Muscle of back (tissue), 11 donors: ENCODE results near the gene WIPF3. TPM values are rescaled to one million over a fixed set of nuclear protein-coding genes. Genes with fewer than 3 reads are reported as not detected.
A peak's percentile ranks its signal among the peaks of the same experiment; 100 is the strongest.

Source experiments
- DNase-seq, 3 donors: peaks; one replicate each; pipeline versions ENCODE4 v3.0.0 to v3.0.0-alpha.2; 2013
- polyA plus RNA-seq, 10 donors: library from polyadenylated mRNA; unstranded; fragments of 120-200 nt; gene quantifications; one replicate each; pipeline ENCODE4 v1.2.1, GENCODE V29; 2013; ENCODE audit not compliant: insufficient read length in 10 of 10

Gene WIPF3
- polyA plus RNA-seq, 10 donors, result 14.8 to 36.0 (median 18.6) TPM

DNA sequence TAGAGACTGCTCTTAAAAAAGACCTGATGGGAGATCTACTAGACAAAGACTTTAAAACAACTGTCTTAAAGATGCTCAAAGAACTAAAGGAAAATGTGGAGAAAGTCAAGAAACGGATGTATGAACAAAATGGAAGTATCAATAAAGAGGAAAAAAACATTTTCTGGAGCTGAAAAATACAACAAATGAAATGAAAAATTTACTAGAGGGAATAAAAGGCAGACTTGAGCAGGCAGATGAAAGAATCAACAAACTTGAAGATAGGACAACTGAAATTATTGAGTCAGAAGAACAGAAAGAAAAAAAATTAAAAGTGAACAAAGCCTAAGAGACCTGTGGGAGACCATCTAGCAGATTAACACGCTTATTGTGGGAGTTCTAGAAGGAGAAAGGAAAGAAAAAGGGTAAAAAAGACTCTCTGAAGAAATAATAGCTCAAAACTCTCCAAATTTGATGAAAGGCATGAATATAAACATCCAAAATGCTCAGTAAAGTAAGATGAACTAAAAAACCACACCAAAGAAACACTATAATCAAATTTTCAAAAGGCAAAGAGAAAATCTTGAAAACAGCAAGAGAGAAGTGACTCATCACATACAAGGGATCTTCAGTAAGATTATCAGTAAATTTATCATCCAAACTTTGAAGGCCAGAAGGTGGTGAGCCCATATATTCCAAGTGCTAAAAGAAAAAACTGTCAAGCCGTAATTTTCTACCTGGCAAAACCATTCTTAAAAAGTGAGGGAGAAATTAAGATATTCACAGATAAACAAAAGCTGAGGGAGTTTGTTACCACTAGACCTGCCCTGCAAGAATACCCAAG lies 100.1 kb downstream of the WIPF3 start:
- DNase-seq, result no peak

DNA sequence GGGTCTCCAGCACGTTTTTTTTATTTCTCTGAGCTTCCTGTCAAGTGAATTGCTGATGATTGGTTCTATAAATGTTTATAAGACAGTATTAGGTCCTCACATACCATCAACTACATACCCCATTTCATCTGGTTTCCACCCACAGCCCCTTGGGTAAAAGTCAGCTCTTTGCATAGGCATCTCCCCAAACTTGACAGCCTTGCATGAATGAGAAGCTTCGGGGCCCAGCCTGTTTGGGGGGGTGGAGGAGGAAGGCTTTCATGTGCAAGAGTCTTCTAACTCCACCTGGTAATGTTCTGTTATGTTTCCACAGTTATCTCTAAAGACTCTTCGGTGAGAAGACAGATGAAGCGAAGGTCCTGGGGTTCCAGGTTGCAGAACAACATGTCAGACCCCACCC lies 107.9 kb downstream of the WIPF3 start:
- no peak for DNase-seq

- DNase-seq, result peak in 1 of 3 donors; percentile 43
Measured at GRCh38 chr7:29915481-29916215, 109.3 kb downstream of the WIPF3 start.

DNA sequence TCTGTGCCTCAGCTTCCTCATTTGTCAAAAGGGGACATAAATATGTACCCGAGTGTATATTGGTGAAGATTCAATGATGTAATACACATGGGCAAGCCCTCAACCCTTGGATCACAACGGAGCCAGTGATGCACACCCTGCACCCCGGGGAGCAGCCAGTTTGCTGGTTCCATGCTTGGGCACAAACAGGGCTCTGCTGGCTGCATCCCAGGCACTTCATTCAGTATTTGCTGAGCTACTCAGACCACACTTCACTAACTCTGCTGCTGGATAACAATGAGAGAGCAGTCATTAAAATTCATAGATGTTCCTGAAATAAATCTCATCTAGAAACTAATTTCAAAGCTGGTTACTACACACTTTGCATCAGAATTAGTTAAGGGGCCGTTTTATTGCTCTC lies 111.3 kb downstream of the WIPF3 start:
- DNase-seq, result no peak

DNA sequence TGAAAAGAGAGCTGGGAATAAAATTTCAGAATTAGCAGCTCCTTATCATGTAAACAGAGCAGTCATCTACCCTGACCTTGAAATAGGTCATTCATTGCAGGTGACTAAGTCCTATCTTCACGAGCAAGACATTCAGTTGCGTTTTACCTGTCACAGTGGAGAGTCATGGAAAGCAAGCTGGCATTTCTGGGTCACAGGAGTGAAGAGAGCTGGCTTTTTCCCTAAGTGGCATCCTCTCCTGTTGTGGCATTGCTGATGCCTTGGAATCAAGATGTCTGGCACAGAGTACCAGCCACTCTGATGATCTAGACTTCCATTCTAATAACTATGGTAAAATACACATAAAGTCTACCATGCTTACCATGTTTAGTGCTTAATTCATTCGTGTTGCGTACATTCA lies 112.5 kb downstream of the WIPF3 start:
- DNase-seq, result no peak

GRCh38 chr7:29919790-29920189 lies 113.5 kb downstream of the WIPF3 start:
- no peak for DNase-seq

GRCh38 chr7:29920491-29920890 lies 114.2 kb downstream of the WIPF3 start:
- DNase-seq, result no peak

DNA sequence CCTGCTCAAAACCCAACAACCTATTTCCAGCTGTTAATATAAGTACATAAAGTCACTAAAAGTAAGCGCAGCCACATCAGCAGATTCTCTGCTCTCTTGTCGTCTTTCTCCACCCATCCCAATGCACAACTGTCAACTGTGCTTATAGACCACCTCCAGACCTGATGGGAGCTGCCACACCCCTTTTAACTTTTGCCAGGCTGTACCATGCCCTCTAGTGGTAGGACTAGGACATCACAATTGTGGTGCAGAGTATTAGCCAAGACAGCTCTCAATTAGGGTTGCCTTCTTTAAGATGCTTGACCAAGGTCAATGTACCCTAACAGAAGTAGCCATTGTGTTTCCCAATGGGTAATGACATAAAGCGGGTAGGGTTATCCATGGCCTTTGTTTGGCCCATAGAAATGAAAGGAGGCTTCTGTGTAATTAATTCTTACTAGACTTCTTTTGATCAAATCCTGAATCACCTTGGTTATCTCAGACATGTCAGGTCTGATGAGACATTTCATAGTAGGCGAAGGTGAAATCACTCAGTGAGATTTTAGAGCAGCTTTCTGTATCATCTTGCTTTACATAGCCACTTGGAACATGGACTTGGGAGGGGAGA lies 115.2 kb downstream of the WIPF3 start:
- DNase-seq, result peak; percentile 43 to 75 (median 54)

DNA sequence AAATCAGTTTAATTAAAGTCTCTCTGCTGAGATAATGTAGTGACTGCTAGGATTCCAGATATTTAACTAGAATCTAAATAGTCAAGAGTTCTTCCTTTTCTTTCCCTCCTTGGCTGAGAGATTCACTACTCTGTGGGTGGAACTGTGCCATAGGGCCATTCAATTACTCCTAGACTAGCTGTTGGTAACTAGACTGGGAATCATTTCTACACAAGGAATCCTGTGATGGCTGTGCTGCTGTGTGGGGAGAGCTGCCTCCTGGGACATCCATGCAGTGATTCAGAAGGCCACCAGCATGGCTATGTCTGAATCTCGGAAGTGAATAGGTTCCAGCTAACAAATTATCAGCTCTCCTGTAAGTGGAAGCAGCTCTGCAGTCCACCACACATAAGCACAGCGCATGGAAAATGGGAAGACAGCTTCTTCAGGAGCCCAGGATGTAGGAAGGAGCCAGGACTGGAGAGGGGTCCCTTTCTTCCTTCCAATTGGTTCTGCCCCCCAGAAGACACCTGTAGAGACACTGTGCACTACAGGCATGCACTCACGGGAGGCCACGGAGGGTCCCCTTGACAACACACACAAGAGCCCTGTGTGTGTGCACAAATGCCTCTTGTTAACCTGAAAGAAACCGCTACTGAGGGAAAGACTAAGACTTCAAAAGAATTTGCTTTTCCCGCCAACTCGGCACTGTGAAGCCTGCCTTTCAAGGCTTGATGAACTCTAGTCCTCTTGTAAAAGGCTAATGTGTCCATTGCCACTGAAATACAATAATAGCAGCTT lies 116.8 kb downstream of the WIPF3 start:
- DNase-seq, result no peak

GRCh38 chr7:29924006-29924405 lies 117.7 kb downstream of the WIPF3 start:
- no peak for DNase-seq

GRCh38 chr7:29924684-29925083 lies 118.4 kb downstream of the WIPF3 start:
- DNase-seq, result no peak

DNA sequence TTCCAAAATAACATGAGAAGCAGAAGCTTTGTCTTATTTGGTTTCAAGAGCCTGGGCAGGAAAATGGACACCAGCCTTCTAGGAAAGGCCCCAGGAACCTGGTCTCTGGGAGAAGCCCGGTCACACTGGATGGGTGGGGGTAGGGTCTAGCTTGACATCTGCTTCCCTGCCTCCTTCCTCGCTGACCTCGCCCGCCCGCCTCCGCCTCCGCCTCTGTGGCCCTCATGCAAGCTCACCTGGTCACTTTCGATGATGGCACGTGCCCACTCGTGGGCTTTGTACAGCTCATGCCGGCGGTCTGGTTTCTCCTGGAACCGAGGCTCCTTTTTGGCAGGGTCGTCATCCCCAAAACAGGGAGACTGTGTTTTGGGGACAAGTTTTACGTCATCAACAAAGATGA lies 119.9 kb downstream of the WIPF3 start:
- DNase-seq, result no peak

DNA sequence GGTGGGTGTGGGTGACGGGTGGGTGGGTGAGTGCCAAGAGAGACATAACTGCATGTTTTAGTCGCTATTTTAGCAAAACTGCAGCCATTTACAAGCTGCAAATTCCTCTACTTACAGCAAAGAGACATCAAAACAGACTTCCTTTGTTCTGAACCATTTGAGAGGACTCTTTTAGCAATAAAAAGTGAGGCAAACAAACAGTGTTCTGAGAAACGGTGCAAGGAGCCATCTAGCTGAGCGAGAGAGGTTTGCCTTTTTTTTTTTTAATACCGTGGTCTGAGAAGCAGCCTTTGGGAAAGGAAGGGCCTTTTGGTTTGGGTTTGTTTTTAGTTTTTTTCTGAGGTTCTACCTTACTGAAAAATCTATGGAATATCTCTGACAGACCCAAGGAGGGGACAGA lies 120.4 kb downstream of the WIPF3 start:
- DNase-seq, result no peak

- DNase-seq, result no peak
Measured at GRCh38 chr7:29929018-29929807, 122.9 kb downstream of the WIPF3 start.

DNA sequence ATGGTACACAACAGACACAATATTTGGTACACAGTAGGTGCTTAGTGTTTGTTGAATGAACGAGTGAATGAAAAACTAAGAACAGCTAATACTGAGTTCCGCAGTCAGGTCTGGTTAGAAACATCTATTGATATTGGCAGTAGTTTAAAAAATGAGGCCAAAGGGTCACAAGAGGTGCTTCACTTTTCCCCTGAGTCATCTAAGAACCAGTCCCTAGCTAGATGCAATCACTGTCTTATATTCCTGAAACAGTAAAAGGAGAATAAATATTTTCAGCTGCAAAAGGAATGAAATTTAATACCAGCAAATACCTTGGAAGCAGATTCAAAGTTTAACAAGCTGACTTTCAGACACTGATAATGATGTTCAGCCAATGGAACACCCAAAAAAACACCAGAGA lies 128.8 kb downstream of the WIPF3 start:
- no peak for DNase-seq

DNA sequence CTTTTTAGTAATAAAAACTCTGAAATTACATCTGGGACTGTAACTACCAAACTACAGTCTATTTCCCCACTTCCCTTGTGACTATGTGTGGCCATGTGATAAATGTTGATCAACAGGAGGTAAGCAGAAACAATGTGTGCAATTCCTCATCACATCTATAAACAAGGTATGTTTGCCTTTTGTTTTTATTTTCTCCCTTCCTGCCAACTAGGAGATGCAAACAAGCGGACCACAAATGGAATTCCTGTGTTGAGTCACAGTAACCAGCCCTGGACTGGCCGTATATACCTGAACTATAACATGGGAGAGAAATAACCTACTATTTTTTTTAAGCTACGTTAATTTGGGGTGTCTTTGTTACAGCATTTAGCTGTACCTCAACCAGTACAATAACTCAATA lies 130.8 kb downstream of the WIPF3 start:
- DNase-seq, result no peak

DNA sequence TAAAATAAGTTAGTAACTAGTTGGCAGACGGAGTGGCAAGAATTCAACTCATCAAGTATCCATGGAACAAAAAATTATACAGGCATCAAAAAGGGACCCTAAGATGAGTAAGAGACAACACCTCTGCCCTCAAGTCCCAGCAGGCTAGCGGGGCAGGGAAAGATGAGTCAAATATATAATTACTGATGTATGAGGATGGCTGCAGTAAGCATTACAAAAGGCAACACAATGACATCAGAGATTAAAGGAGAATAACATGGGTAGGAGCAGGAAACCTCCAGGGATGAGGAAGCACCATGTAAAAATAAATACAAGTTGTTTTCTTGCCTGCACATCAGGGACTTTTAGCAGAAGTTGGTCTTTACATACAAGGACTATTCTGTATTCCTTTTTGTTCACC lies 133.9 kb downstream of the WIPF3 start:
- DNase-seq, result no peak

DNA sequence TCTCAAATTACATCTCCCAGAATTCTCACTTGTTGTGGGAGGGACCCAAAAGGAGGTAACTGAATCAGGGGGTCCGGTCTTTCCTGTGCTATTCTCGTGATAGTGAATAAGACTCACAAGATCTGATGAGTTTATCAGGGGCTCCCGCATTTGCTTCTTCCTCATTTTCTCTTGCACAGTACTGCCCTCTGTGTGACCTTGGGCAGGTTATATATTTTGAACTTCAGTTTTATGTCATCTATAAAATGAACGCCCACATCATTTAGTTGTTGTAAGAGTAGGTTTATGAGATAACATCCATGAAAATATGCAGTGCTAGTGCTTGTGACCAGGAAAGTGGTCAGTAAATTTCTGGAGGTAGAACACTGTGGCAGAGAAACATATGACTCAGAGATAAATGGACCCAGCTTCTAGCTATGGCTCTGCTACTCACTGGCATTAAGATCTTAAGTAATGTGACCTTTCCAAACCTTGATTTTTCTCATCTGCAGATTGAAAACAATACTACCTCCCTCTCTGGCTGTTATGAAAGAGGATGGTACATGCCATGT lies 139.0 kb downstream of the WIPF3 start:
- no peak for DNase-seq

- DNase-seq, result no peak
Measured at GRCh38 chr7:29946428-29947186, 140.3 kb downstream of the WIPF3 start.

DNA sequence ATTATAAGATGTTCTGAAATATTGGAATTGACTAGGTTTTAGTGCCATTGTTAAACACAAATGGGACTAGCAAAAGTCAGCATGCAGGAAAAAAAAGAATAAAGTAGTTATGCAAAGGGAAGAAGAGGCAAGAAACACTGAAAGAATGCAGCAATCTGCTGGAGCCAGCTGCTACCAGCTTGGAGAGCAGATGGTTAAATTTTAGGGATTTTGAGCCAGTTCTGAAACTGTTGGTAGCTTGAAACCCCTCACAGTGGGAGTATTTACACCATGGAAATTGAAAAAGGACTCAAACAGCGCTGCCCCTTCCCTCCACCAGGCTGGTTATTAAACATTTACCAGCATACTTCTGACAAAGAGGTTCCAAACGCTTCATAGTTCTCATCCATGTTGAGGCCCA lies 142.3 kb downstream of the WIPF3 start:
- DNase-seq, result no peak
